Measurements from ENCODE around the gene PGP. TPM values are rescaled to one million over a fixed set of nuclear protein-coding genes. Genes with fewer than 3 reads are reported as not detected.

Gene PGP
- total RNA-seq, 6 experiments from 2014 or later: 12.8 to 17.8 (median 15.1) TPM

DNA sequence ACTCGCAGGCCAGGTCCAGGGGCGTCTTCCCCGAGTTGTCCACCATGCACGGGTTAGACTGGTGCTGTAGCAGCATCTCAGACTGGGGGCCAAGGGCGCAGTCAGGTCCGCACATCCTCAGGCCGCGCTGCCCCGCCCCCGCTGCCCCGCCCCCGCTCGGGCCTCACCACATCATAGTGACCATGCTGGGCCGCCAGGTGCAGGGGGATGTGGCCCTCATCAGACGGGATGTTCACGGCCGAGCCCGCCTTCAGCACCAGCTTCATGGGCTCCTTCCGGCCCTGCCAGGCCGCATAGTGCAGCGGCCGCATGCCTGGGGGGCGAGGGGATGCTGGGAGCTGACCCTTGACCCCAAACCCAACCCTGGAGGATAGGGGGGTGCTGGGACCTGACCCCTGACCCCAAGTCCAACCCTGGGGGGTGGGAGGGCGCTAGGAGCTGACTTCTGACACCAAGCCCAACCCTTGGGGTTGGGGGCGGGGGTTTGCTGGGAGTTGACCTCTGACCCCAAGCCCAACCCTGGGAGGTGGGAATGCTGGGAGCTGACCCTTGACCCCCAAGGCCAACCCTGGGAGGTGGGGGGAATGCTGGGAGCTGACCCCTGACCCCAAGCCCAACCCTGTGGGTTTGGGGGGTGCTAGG lies 25.3 kb downstream of the PGP start:
- Mint-ChIP-seq H3K27ac (no peak overlapping the region), H3K4me1 (ENCODE audit: low read depth) (no peaks in the 10 kb centered on the region; the same call in 1 of the 2 replicates), H3K36me3 (ENCODE audit: low read depth) (no peaks in the 10 kb centered on the region), H3K4me3 (no peak overlapping the region), H3K27me3 (ENCODE audit: insufficient read depth) (peaks cover 4% of the 10 kb centered on the region), H3K9me3 (no peaks in the 10 kb centered on the region)
- DNase-seq: no peak
- TF ChIP-seq, protein P1, sequence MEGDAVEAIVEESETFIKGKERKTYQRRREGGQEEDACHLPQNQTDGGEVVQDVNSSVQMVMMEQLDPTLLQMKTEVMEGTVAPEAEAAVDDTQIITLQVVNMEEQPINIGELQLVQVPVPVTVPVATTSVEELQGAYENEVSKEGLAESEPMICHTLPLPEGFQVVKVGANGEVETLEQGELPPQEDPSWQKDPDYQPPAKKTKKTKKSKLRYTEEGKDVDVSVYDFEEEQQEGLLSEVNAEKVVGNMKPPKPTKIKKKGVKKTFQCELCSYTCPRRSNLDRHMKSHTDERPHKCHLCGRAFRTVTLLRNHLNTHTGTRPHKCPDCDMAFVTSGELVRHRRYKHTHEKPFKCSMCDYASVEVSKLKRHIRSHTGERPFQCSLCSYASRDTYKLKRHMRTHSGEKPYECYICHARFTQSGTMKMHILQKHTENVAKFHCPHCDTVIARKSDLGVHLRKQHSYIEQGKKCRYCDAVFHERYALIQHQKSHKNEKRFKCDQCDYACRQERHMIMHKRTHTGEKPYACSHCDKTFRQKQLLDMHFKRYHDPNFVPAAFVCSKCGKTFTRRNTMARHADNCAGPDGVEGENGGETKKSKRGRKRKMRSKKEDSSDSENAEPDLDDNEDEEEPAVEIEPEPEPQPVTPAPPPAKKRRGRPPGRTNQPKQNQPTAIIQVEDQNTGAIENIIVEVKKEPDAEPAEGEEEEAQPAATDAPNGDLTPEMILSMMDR (IDR thresholded peaks at IDR 0.05): no peak

DNA sequence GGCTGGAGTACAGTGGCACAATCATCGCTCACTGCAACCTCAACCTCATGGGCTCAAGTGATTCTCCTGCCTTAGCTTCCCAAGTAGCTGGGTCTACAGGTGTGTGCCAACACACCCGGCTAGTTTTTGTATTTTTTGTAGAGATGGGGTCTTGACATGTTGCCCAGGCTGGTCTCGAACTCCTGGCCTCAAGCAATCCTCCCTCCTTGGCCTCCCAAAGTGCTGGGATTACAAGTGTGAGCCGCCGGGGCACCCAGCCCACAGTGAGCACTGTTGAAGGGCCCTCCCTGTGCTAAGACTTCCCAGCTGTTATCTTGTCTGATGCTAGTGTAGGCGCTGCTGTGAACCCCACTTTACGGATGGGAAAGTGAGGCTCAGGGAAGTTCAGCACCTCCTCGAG lies 26.2 kb downstream of the PGP start:
- Mint-ChIP-seq H3K36me3 (ENCODE audit: low read depth) (no peaks in the 10 kb centered on the region), H3K27ac (no peak overlapping the region), H3K4me3 (no peak overlapping the region), H3K27me3 (ENCODE audit: insufficient read depth) (peaks cover 4% of the 10 kb centered on the region), H3K4me1 (ENCODE audit: low read depth) (no peaks in the 10 kb centered on the region), H3K9me3 (no peaks in the 10 kb centered on the region)
- TF ChIP-seq, protein P1 (IDR thresholded peaks at IDR 0.05): no peak
- no peak for DNase-seq

DNA sequence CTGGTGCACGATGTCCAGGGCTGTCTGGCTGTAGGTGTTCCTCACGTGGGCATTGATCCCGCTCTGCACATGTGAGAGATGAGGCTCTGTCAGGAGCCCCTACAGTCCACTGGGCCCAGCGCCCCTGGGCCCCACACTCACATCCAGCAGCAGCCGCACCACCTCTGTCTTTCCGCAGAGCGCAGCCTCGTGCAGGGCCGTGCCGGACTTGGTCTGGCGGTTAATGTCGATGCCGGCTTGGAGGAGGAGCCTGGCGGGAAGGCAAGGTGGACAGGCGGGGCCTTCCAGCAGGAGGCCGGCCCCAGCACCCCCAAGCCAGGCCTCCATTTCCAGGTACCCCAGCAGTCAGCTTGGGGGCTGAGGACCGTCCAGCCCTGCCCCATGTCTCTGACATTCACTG lies 27.4 kb downstream of the PGP start:
- Mint-ChIP-seq H3K36me3 (ENCODE audit: low read depth) (peaks cover 4% of the 10 kb centered on the region), H3K9me3 (no peaks in the 10 kb centered on the region), H3K27me3 (ENCODE audit: insufficient read depth) (peaks cover 4% of the 10 kb centered on the region), H3K4me1 (ENCODE audit: low read depth) (no peaks in the 10 kb centered on the region), H3K4me3 (no peak overlapping the region), H3K27ac (no peak overlapping the region)
- TF ChIP-seq, protein P1 (IDR thresholded peaks at IDR 0.05): no peak
- no peak for DNase-seq

DNA sequence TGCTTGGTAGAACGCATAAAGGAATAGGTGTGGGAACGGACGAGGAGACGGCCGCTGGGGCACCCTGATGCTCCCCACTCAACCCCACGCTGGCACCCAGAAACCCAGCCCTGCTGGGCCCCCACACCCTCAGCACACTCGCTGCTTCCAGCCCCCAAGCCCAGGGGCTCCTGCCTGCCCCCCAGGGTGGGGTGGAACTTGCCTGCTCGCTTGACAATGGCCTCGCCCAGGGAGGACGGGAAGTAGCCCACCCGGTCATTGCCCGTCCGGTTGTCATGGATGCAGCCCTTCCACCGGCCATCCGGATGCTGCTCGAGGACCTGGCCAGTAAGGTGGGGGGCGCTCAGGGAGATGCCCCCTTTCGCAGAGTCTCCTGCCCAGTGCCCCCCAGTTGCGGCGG lies 28.1 kb downstream of the PGP start:
- H3K4me3 Mint-ChIP-seq: no peak overlapping the region
- H3K9me3 Mint-ChIP-seq: no peaks in the 10 kb centered on the region
- H3K36me3 Mint-ChIP-seq (ENCODE audit: low read depth): peaks cover 10% of the 10 kb centered on the region
- no peak for DNase-seq
- peaks cover 4% of the 10 kb centered on the region for H3K27me3 Mint-ChIP-seq (ENCODE audit: insufficient read depth)
- TF ChIP-seq, protein P1 (IDR thresholded peaks at IDR 0.05): no peak
- H3K27ac Mint-ChIP-seq: no peak overlapping the region
- no peaks in the 10 kb centered on the region for H3K4me1 Mint-ChIP-seq (ENCODE audit: low read depth)

DNA sequence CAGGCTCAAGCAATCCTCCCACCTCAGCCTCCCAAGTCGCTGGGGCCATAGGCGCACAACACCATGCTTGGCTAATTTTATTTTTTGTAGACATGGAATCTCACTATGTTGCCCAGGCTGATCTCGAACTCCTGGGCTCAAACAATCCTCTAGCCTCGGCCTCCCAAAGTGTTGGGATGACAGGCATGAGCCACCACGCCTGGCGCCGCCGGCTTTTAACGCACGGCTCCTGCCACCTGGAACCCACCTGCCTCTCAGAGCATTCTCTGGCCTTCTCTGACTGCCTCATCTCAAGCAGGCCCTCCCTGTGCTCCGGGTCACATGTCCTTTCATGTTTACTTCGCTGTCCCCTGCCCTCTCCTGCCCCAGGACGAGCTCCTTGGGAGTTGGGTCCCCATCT lies 28.6 kb downstream of the PGP start:
- peaks cover 4% of the 10 kb centered on the region for H3K27me3 Mint-ChIP-seq (ENCODE audit: insufficient read depth)
- H3K36me3 Mint-ChIP-seq (ENCODE audit: low read depth): peaks cover 10% of the 10 kb centered on the region
- H3K4me1 Mint-ChIP-seq (ENCODE audit: low read depth): no peaks in the 10 kb centered on the region
- H3K27ac Mint-ChIP-seq: no peak overlapping the region
- DNase-seq: no peak
- TF ChIP-seq, protein P1 (IDR thresholded peaks at IDR 0.05): no peak
- no peaks in the 10 kb centered on the region for H3K9me3 Mint-ChIP-seq
- no peak overlapping the region for H3K4me3 Mint-ChIP-seq

Data from HFFc6 (cell line).